WTC11 (cell line): Measurements from ENCODE around the gene USP13. TPM values are rescaled to one million over a fixed set of nuclear protein-coding genes. Genes with fewer than 3 reads are reported as not detected.

Experiments used
- ATAC-seq: fragments of 200-7000 bp; cut with Tn5 transposase; 2 replicates; pipeline ENCODE4 v1.10.0; 2021; ENCODE audit warnings: mild to moderate bottlenecking, moderate library complexity
- CTCF ChIA-PET: fragments of 300-600 bp; sonication (Branson Sonifier 250); formaldehyde crosslinking; loops from one replicate; lab custom pipeline; 2021; ENCODE audit warnings: antibody characterized with exemption; lab: Charles Lee
- POLR2A ChIA-PET: fragments of 350-600 bp; sonication (Branson Sonifier 250); formaldehyde crosslinking; loops from one replicate; lab custom pipeline; 2021; ENCODE audit warnings: antibody characterized with exemption; lab: Charles Lee
- DNase-seq: peaks from one replicate; pipeline ENCODE4 v3.0.0; 2021; ENCODE audit warnings: low spot score
- H3K27ac Mint-ChIP-seq: 2 replicates; pipeline ENCODE4 v1.8.0; 2021; ENCODE audit warnings: mixed read lengths
- H3K27me3 Mint-ChIP-seq: 2 replicates; pipeline ENCODE4 v1.8.0; 2021; ENCODE audit warnings: low read depth, mild to moderate bottlenecking, moderate library complexity, mixed read lengths
- H3K36me3 Mint-ChIP-seq: 2 replicates; pipeline ENCODE4 v1.8.0; 2021; ENCODE audit warnings: mixed read lengths
- H3K4me1 Mint-ChIP-seq: 2 replicates; pipeline ENCODE4 v1.8.0; 2022; ENCODE audit warnings: mixed read lengths
- H3K4me3 Mint-ChIP-seq: 2 replicates; pipeline ENCODE4 v1.8.0; 2021; ENCODE audit warnings: mild to moderate bottlenecking, moderate library complexity, mixed read lengths
- H3K9me3 Mint-ChIP-seq: 2 replicates; pipeline ENCODE4 v1.8.0; 2021; ENCODE audit warnings: mixed read lengths
- AR ChIP-seq: fragments of 250-450 bp; sonication (Bioruptor Pico); IDR thresholded peaks from 2 replicates; pipeline ENCODE4 v1.9.0; 2021; ENCODE audit warnings: mild to moderate bottlenecking
- ATF2 ChIP-seq: sonication (generic); formaldehyde crosslinking; IDR thresholded peaks from 2 replicates; pipeline ENCODE4 v1.8.1; 2022; ENCODE audit warnings: low read depth, missing genetic modification reagents, borderline replicate concordance
- E2F1 ChIP-seq: sonication (generic); formaldehyde crosslinking; IDR thresholded peaks from 2 replicates; pipeline ENCODE4 v1.8.0; 2022; ENCODE audit warnings: mild to moderate bottlenecking, missing genetic modification reagents
- E2F5 ChIP-seq: sonication (generic); formaldehyde crosslinking; IDR thresholded peaks from 2 replicates; pipeline ENCODE4 v1.8.1; 2022; ENCODE audit warnings: mild to moderate bottlenecking, moderate library complexity, missing genetic modification reagents
- FOXP4 ChIP-seq: sonication (generic); formaldehyde crosslinking; IDR thresholded peaks from 2 replicates; pipeline ENCODE4 v1.8.0; 2022; ENCODE audit warnings: mild to moderate bottlenecking, missing genetic modification reagents
- HMGA2 ChIP-seq: fragments of 250-450 bp; sonication (Bioruptor Pico); IDR thresholded peaks from 2 replicates; pipeline ENCODE4 v1.4.0; 2021; ENCODE audit warnings: mild to moderate bottlenecking, moderate library complexity
- IRF2 ChIP-seq: sonication (generic); formaldehyde crosslinking; IDR thresholded peaks from 2 replicates; pipeline ENCODE4 v1.8.0; 2022; ENCODE audit warnings: low read depth, missing genetic modification reagents, borderline replicate concordance
- MLX ChIP-seq: sonication (generic); formaldehyde crosslinking; IDR thresholded peaks from 2 replicates; pipeline ENCODE4 v1.8.1; 2023; ENCODE audit warnings: mild to moderate bottlenecking, missing genetic modification reagents, moderate library complexity
- MXD4 ChIP-seq: fragments of 250-450 bp; sonication (Bioruptor Pico); IDR thresholded peaks from 2 replicates; pipeline ENCODE4 v1.8.0; 2021; ENCODE audit warnings: mild to moderate bottlenecking, moderate library complexity, borderline replicate concordance
- PRRX2 ChIP-seq: fragments of 250-450 bp; sonication (Bioruptor Pico); IDR thresholded peaks from 2 replicates; pipeline ENCODE4 v1.8.0; 2021; ENCODE audit warnings: mild to moderate bottlenecking
- SMAD4 ChIP-seq: sonication (generic); formaldehyde crosslinking; IDR thresholded peaks from 2 replicates; pipeline ENCODE4 v1.8.0; 2022; ENCODE audit warnings: mild to moderate bottlenecking, missing genetic modification reagents
- ZNF281 ChIP-seq: sonication (generic); formaldehyde crosslinking; IDR thresholded peaks from 2 replicates; pipeline ENCODE4 v1.8.0; 2023; ENCODE audit warnings: mild to moderate bottlenecking, missing genetic modification reagents
- ZNF396 ChIP-seq: fragments of 250-450 bp; sonication (Bioruptor Pico); IDR thresholded peaks from 2 replicates; pipeline ENCODE4 v1.8.0; 2021; ENCODE audit warnings: mild to moderate bottlenecking, moderate library complexity, borderline replicate concordance
- ZNF671 ChIP-seq: fragments of 250-450 bp; sonication (Bioruptor Pico); IDR thresholded peaks from 2 replicates; pipeline ENCODE4 v1.8.0; 2021; ENCODE audit warnings: mild to moderate bottlenecking
- ZSCAN18 ChIP-seq: fragments of 250-450 bp; sonication (Bioruptor Pico); IDR thresholded peaks from 2 replicates; pipeline ENCODE4 v2.1.2; 2022; ENCODE audit warnings: mild to moderate bottlenecking, moderate library complexity
- total RNA-seq: library from RNA; stranded (reverse); gene quantifications from 3 replicates; pipeline ENCODE4 v1.2.3, GENCODE V29; 2021

USP13 gene
- total RNA-seq, 1 experiment from 2014 or later, result 26.8 TPM

- TF ChIP-seq PRRX2 (CRISPR knock-in tag) (no peak), E2F1 (CRISPR knock-in tag) (no peak), ATF2 (CRISPR knock-in tag) (no peak), ZNF671 (CRISPR knock-in tag) (no peak), SMAD4 (CRISPR knock-in tag) (no peak)
Measured at GRCh38 chr3:179750720-179751328, 98.0 kb downstream of the USP13 start (continued).

- H3K4me3 Mint-ChIP-seq, result no peak overlapping the region
- no peaks in the 10 kb centered on the region for H3K4me1 Mint-ChIP-seq
- DNase-seq, result no peak
- no peaks in the 10 kb centered on the region for H3K27me3 Mint-ChIP-seq
- POLR2A ChIA-PET, result no interaction called here
- H3K9me3 Mint-ChIP-seq, result no peaks in the 10 kb centered on the region
- H3K36me3 Mint-ChIP-seq, result peaks cover 65% of the 10 kb centered on the region
- H3K27ac Mint-ChIP-seq, result no peak overlapping the region
- TF ChIP-seq ZSCAN18 (CRISPR knock-in tag) (no peak), MLX (CRISPR knock-in tag) (no peak), ZNF281 (no peak), ZNF396 (CRISPR knock-in tag) (no peak), IRF2 (CRISPR knock-in tag) (no peak)
- no peak for ATAC-seq
- CTCF ChIA-PET, result no interaction called here
Measured at GRCh38 chr3:179760944-179761343, 108.1 kb downstream of the USP13 start.

- H3K4me1 Mint-ChIP-seq, result peaks cover 8% of the 10 kb centered on the region
- no peak overlapping the region for H3K4me3 Mint-ChIP-seq
- DNase-seq (no peak), ATAC-seq (no peak)
- no peak overlapping the region for H3K27ac Mint-ChIP-seq
- H3K27me3 Mint-ChIP-seq, result no peaks in the 10 kb centered on the region
- H3K9me3 Mint-ChIP-seq, result no peaks in the 10 kb centered on the region
- CTCF ChIA-PET, result no interaction called here
- H3K36me3 Mint-ChIP-seq, result peaks cover 44% of the 10 kb centered on the region
- POLR2A ChIA-PET, result no interaction called here
- no peak for TF ChIP-seq HMGA2 (CRISPR knock-in tag)
- TF ChIP-seq E2F1 (CRISPR knock-in tag), result no peak
- TF ChIP-seq AR (CRISPR knock-in tag), result no peak
- no peak for TF ChIP-seq FOXP4 (CRISPR knock-in tag)
- no peak for TF ChIP-seq E2F5
- no peak for TF ChIP-seq MXD4 (CRISPR knock-in tag)
Measured at GRCh38 chr3:179765396-179765795, 112.6 kb downstream of the USP13 start.
